IPS-15b (cell line): ENCODE data around the gene TSHZ2.

Experiments
- H3K27me3 ChIP-seq: one replicate; pipeline ENCODE4 v1.6.1; 2013; ENCODE audit warnings: low read length; ENCODE audit not compliant: control insufficient read depth, insufficient read depth
- H3K36me3 ChIP-seq: one replicate; pipeline ENCODE4 v1.6.1; 2013; ENCODE audit warnings: low read length; ENCODE audit not compliant: control insufficient read depth, insufficient read depth
- H3K4me1 ChIP-seq: one replicate; pipeline ENCODE4 v1.6.1; 2013; ENCODE audit warnings: mild to moderate bottlenecking, low read length; ENCODE audit not compliant: control insufficient read depth, insufficient read depth
- H3K4me3 ChIP-seq: one replicate; pipeline ENCODE4 v1.5.1; 2013; ENCODE audit warnings: low read depth, low read length
- H3K9ac ChIP-seq: one replicate; pipeline ENCODE4 v1.6.1; 2013; ENCODE audit warnings: low read depth, mild to moderate bottlenecking, low read length
- H3K9me3 ChIP-seq: one replicate; pipeline ENCODE4 v1.6.1; 2013; ENCODE audit warnings: mild to moderate bottlenecking, low read length; ENCODE audit not compliant: control insufficient read depth, insufficient read depth

The TSHZ2 gene

DNA sequence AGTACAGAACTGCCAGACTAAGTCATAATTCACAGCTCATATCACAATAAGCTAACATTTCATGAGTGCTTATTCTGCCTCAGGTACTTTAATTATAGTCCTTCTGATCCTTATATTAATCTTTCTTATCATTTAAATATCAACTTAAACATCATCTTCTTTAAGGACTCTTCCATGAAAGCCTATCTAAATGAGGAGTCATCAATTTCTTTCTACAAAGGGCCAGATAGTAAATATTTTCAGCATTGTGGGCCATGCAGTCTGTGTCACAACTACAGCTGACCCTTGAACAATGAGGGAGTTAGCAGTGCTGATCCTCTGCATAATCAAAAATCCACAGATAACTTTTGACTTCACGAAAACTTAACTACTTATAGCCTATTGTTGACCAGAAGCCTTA is 306.4 kb downstream of the TSHZ2 start:
- H3K27me3 ChIP-seq, result no peaks in the 10 kb centered on the region
- H3K9me3 ChIP-seq, result no peaks in the 10 kb centered on the region
- H3K4me1 ChIP-seq, result peaks cover 21% of the 10 kb centered on the region
- no peaks in the 10 kb centered on the region for H3K36me3 ChIP-seq
- H3K9ac ChIP-seq, result no peak overlapping the region
- H3K4me3 ChIP-seq, result no peak overlapping the region

- H3K4me3 ChIP-seq, result no peak overlapping the region
- H3K27me3 ChIP-seq, result no peaks in the 10 kb centered on the region
- no peak overlapping the region for H3K9ac ChIP-seq
- H3K9me3 ChIP-seq, result no peaks in the 10 kb centered on the region
- H3K4me1 ChIP-seq, result peaks cover 23% of the 10 kb centered on the region
- no peaks in the 10 kb centered on the region for H3K36me3 ChIP-seq
Measured at GRCh38 chr20:53279735-53280134, 307.6 kb downstream of the TSHZ2 start.

- Histone ChIP-seq H3K36me3 (no peaks in the 10 kb centered on the region), H3K4me3 (no peak overlapping the region), H3K9ac (no peak overlapping the region), H3K9me3 (no peaks in the 10 kb centered on the region), H3K27me3 (no peaks in the 10 kb centered on the region), H3K4me1 (peaks cover 26% of the 10 kb centered on the region)
Measured at GRCh38 chr20:53281557-53282117, 309.5 kb downstream of the TSHZ2 start.

DNA sequence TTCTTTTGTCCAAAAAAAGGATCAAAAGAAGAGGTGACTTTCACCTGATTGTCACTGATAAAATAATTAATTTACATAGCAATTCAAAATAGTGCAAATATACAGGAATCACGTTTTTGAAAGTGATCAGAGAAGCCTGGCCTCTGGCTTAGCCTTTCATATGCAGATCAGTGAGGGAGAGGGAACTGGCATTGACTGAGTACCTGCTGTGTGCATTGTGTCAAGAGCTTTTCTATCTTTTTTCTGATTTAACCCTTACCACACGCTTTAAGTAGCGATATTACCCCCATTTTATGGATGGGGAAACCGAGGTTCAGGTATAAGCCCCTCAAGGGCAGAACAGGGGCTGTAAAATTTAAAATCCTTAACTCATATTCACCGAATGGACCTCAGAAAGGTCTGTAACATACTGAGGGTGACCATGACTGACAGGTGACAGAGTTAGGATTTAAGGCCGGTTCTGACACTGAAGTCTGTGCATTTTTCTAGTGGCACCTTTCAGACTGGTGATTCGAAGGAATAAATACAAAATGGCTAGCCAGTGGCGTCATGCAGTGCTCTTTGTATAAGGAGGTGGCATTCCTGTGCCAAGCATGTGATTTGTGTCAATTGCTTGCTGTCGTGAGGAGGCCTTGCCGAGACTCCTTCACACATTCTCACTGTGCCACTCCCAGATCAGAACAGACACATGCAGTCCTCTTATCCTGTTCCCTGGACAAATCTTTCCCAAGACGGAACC is 310.2 kb downstream of the TSHZ2 start:
- H3K9me3 ChIP-seq, result no peaks in the 10 kb centered on the region
- no peak overlapping the region for H3K4me3 ChIP-seq
- H3K9ac ChIP-seq, result no peak overlapping the region
- peaks cover 26% of the 10 kb centered on the region for H3K4me1 ChIP-seq
- H3K36me3 ChIP-seq, result no peaks in the 10 kb centered on the region
- no peaks in the 10 kb centered on the region for H3K27me3 ChIP-seq

GRCh38 chr20:53283011-53283410 is 310.9 kb downstream of the TSHZ2 start:
- Histone ChIP-seq H3K36me3 (no peaks in the 10 kb centered on the region), H3K9ac (no peak overlapping the region), H3K9me3 (no peaks in the 10 kb centered on the region), H3K4me1 (peaks cover 26% of the 10 kb centered on the region), H3K4me3 (no peak overlapping the region), H3K27me3 (no peaks in the 10 kb centered on the region)

- Histone ChIP-seq H3K9me3 (no peaks in the 10 kb centered on the region), H3K4me1 (peaks cover 26% of the 10 kb centered on the region), H3K4me3 (no peak overlapping the region), H3K27me3 (no peaks in the 10 kb centered on the region), H3K36me3 (no peaks in the 10 kb centered on the region), H3K9ac (no peak overlapping the region)
Measured at GRCh38 chr20:53283597-53283996, 311.4 kb downstream of the TSHZ2 start.

GRCh38 chr20:53284256-53284655 is 312.1 kb downstream of the TSHZ2 start:
- H3K27me3 ChIP-seq, result no peaks in the 10 kb centered on the region

GRCh38 chr20:53284696-53285095 is 312.5 kb downstream of the TSHZ2 start:
- H3K9ac ChIP-seq, result no peak overlapping the region
- no peaks in the 10 kb centered on the region for H3K27me3 ChIP-seq
- no peak overlapping the region for H3K4me3 ChIP-seq
- H3K9me3 ChIP-seq, result no peaks in the 10 kb centered on the region
- no peaks in the 10 kb centered on the region for H3K36me3 ChIP-seq
- H3K4me1 ChIP-seq, result peaks cover 26% of the 10 kb centered on the region

More at GRCh38 chr20:53284256-53284655, 312.1 kb downstream of the TSHZ2 start:
- no peak overlapping the region for H3K4me3 ChIP-seq
- no peak overlapping the region for H3K9ac ChIP-seq
- H3K9me3 ChIP-seq, result no peaks in the 10 kb centered on the region
- no peaks in the 10 kb centered on the region for H3K36me3 ChIP-seq
- peaks cover 26% of the 10 kb centered on the region for H3K4me1 ChIP-seq

GRCh38 chr20:53287357-53288042 is 315.3 kb downstream of the TSHZ2 start:
- Histone ChIP-seq H3K4me3 (no peak overlapping the region), H3K9me3 (no peaks in the 10 kb centered on the region), H3K27me3 (no peaks in the 10 kb centered on the region), H3K4me1 (peaks cover 14% of the 10 kb centered on the region), H3K36me3 (no peaks in the 10 kb centered on the region), H3K9ac (no peak overlapping the region)

GRCh38 chr20:53291548-53291947 is 319.4 kb downstream of the TSHZ2 start:
- H3K4me1 ChIP-seq, result no peaks in the 10 kb centered on the region

GRCh38 chr20:53292347-53292746 is 320.2 kb downstream of the TSHZ2 start:
- H3K27me3 ChIP-seq, result no peaks in the 10 kb centered on the region

More at GRCh38 chr20:53291548-53291947, 319.4 kb downstream of the TSHZ2 start:
- Histone ChIP-seq H3K9me3 (no peaks in the 10 kb centered on the region), H3K36me3 (no peaks in the 10 kb centered on the region), H3K4me3 (no peak overlapping the region), H3K9ac (no peak overlapping the region), H3K27me3 (no peaks in the 10 kb centered on the region)

GRCh38 chr20:53294804-53295203 is 322.6 kb downstream of the TSHZ2 start:
- no peaks in the 10 kb centered on the region for H3K9me3 ChIP-seq
- H3K4me3 ChIP-seq, result no peak overlapping the region
- H3K4me1 ChIP-seq, result no peaks in the 10 kb centered on the region
- no peaks in the 10 kb centered on the region for H3K36me3 ChIP-seq
- H3K27me3 ChIP-seq, result no peaks in the 10 kb centered on the region
- no peak overlapping the region for H3K9ac ChIP-seq

More at GRCh38 chr20:53292347-53292746, 320.2 kb downstream of the TSHZ2 start:
- no peak overlapping the region for H3K9ac ChIP-seq
- no peaks in the 10 kb centered on the region for H3K4me1 ChIP-seq
- no peaks in the 10 kb centered on the region for H3K9me3 ChIP-seq
- H3K4me3 ChIP-seq, result no peak overlapping the region
- H3K36me3 ChIP-seq, result no peaks in the 10 kb centered on the region
